H9 (cell line): Measurements from ENCODE around the gene CCL20. TPM values are rescaled to one million over a fixed set of nuclear protein-coding genes. Genes with fewer than 3 reads are reported as not detected.

Experiments used
- DNase-seq: peaks from one replicate; pipeline ENCODE4 v3.0.0-alpha.2; 2017
- H2AFZ ChIP-seq: one replicate; pipeline ENCODE4 v1.6.1; 2013; ENCODE audit warnings: mild to moderate bottlenecking, low read length, control low read depth, moderate library complexity
- H2AK5ac ChIP-seq: 2 replicates; pipeline ENCODE4 v1.6.1; 2013; ENCODE audit warnings: low read length, control low read depth, mixed read lengths; ENCODE audit not compliant: insufficient read length
- H2BK120ac ChIP-seq: one replicate; pipeline ENCODE4 v1.6.1; 2013; ENCODE audit warnings: low read depth, mild to moderate bottlenecking, low read length, control low read depth, inconsistent platforms; ENCODE audit not compliant: poor library complexity, severe bottlenecking
- H2BK12ac ChIP-seq: 2 replicates; pipeline ENCODE4 v1.6.1; 2013; ENCODE audit warnings: low read length, control low read depth, mixed read lengths, low read depth; ENCODE audit not compliant: insufficient read length
- H2BK15ac ChIP-seq: 2 replicates; pipeline ENCODE4 v1.6.1; 2013; ENCODE audit warnings: low read depth, low read length, control low read depth
- H2BK20ac ChIP-seq: one replicate; pipeline ENCODE4 v1.6.1; 2013; ENCODE audit warnings: low read depth, mild to moderate bottlenecking, low read length, control low read depth, inconsistent platforms; ENCODE audit not compliant: poor library complexity, severe bottlenecking
- H2BK5ac ChIP-seq: 2 replicates; pipeline ENCODE4 v1.6.1; 2013; ENCODE audit warnings: low read length, control low read depth, mixed read lengths; ENCODE audit not compliant: insufficient read length
- H3K14ac ChIP-seq: 2 replicates; pipeline ENCODE4 v1.6.1; 2013; ENCODE audit warnings: low read length, control low read depth; ENCODE audit not compliant: insufficient read depth
- H3K18ac ChIP-seq: 2 replicates; pipeline ENCODE4 v1.6.1; 2013; ENCODE audit warnings: low read depth, mild to moderate bottlenecking, mixed read lengths, low read length, control low read depth; ENCODE audit not compliant: insufficient read length
- H3K23ac ChIP-seq: 2 replicates; pipeline ENCODE4 v1.6.1; 2013; ENCODE audit warnings: low read length, control low read depth, mixed read lengths, low read depth; ENCODE audit not compliant: insufficient read length
- H3K23me2 ChIP-seq: 2 replicates; pipeline ENCODE4 v1.6.1; 2013; ENCODE audit warnings: low read depth, mild to moderate bottlenecking, mixed read lengths, low read length, control low read depth; ENCODE audit not compliant: insufficient read length, poor library complexity, severe bottlenecking
- H3K27ac ChIP-seq: 2 replicates; pipeline ENCODE4 v1.5.1; 2013; ENCODE audit warnings: low read length, control low read depth, mixed read lengths, low read depth; ENCODE audit not compliant: insufficient read length
- H3K27me3 ChIP-seq: 2 replicates; pipeline ENCODE4 v1.6.1; 2013; ENCODE audit warnings: low read length, control low read depth, inconsistent platforms; ENCODE audit not compliant: insufficient read depth
- H3K4ac ChIP-seq: 2 replicates; pipeline ENCODE4 v1.6.1; 2013; ENCODE audit warnings: low read depth, mild to moderate bottlenecking, control low read depth, inconsistent platforms, low read length, moderate library complexity
- H3K4me1 ChIP-seq: 2 replicates; pipeline ENCODE4 v1.6.1; 2013; ENCODE audit warnings: low read length, control low read depth, inconsistent platforms; ENCODE audit not compliant: insufficient read depth
- H3K4me2 ChIP-seq: 2 replicates; pipeline ENCODE4 v1.6.1; 2013; ENCODE audit warnings: low read length, control low read depth, mixed read lengths; ENCODE audit not compliant: insufficient read length, insufficient read depth
- H3K56ac ChIP-seq: 2 replicates; pipeline ENCODE4 v1.6.1; 2013; ENCODE audit warnings: low read depth, mild to moderate bottlenecking, mixed read lengths, low read length, control low read depth; ENCODE audit not compliant: insufficient read length
- H3K79me1 ChIP-seq: 2 replicates; pipeline ENCODE4 v1.6.1; 2013; ENCODE audit warnings: low read depth, mild to moderate bottlenecking, moderate library complexity, low read length, control low read depth, inconsistent platforms; ENCODE audit not compliant: insufficient read depth, poor library complexity, severe bottlenecking
- H3K79me2 ChIP-seq: 2 replicates; pipeline ENCODE4 v1.6.1; 2013; ENCODE audit warnings: low read length, control low read depth, inconsistent platforms; ENCODE audit not compliant: insufficient read depth
- H3K9ac ChIP-seq: 2 replicates; pipeline ENCODE4 v1.6.1; 2013; ENCODE audit warnings: low read length, control low read depth, mixed read lengths; ENCODE audit not compliant: insufficient read length; ENCODE audit errors: extremely low read depth
- H3K9me3 ChIP-seq: one replicate; pipeline ENCODE4 v1.6.1; 2013; ENCODE audit warnings: low read depth, low read length, inconsistent platforms; ENCODE audit not compliant: control insufficient read depth
- H3T11ph ChIP-seq: one replicate; pipeline ENCODE4 v1.6.1; 2013; ENCODE audit warnings: mild to moderate bottlenecking, low read length, control low read depth, inconsistent platforms
- H4K20me1 ChIP-seq: one replicate; pipeline ENCODE4 v1.6.1; 2013; ENCODE audit not compliant: control insufficient read depth, insufficient read length, insufficient read depth
- H4K5ac ChIP-seq: 2 replicates; pipeline ENCODE4 v1.6.1; 2013; ENCODE audit warnings: low read depth, mild to moderate bottlenecking, mixed read lengths, low read length, control low read depth; ENCODE audit not compliant: insufficient read length
- H4K8ac ChIP-seq: replicated peaks from 2 replicates; pipeline ENCODE4 v1.6.1; 2013; ENCODE audit warnings: low read length, control low read depth, mixed read lengths, low read depth; ENCODE audit not compliant: insufficient read length
- H4K91ac ChIP-seq: 2 replicates; pipeline ENCODE4 v1.6.1; 2013; ENCODE audit warnings: low read depth, mild to moderate bottlenecking, moderate library complexity, mixed read lengths, low read length, control low read depth; ENCODE audit not compliant: insufficient read length
- H3K27ac Mint-ChIP-seq, 3 experiments: 2 replicates in 2 of 3; 3 replicates in 1 of 3; pipeline ENCODE4 v1.8.0; 2020 to 2021; ENCODE audit warnings: mixed read lengths in 3 of 3, mild to moderate bottlenecking in 1 of 3, moderate library complexity in 1 of 3
- H3K27me3 Mint-ChIP-seq: 2 replicates; pipeline ENCODE4 v1.8.0; 2021; ENCODE audit warnings: low read depth, mild to moderate bottlenecking, moderate library complexity, mixed read lengths
- H3K36me3 Mint-ChIP-seq, 3 experiments: 2 replicates in 2 of 3; 3 replicates in 1 of 3; pipeline ENCODE4 v1.8.0; 2020 to 2021; ENCODE audit warnings: low read depth in 3 of 3, mixed read lengths in 3 of 3; ENCODE audit not compliant: insufficient read depth in 1 of 3
- H3K4me1 Mint-ChIP-seq, 2 experiments: 2 replicates each; pipeline ENCODE4 v1.8.0; 2020; ENCODE audit warnings: mixed read lengths in 2 of 2
- H3K4me3 Mint-ChIP-seq, 2 experiments: 2 replicates in 1 of 2; 3 replicates in 1 of 2; pipeline ENCODE4 v1.8.0; 2020 to 2021; ENCODE audit warnings: mild to moderate bottlenecking in 2 of 2, mixed read lengths in 2 of 2, moderate library complexity in 1 of 2
- H3K9me3 Mint-ChIP-seq, 2 experiments: 2 replicates in 1 of 2; 3 replicates in 1 of 2; pipeline ENCODE4 v1.8.0; 2020; ENCODE audit warnings: mild to moderate bottlenecking in 2 of 2, mixed read lengths in 2 of 2, moderate library complexity in 1 of 2
- total RNA-seq: library from RNA; stranded (reverse); gene quantifications from 2 replicates; pipeline ENCODE4 v1.2.1, GENCODE V29; 2021
- TF ChIP-seq, protein P1 (sequence below): fragments of 200-600 bp; sonication (generic); conservative IDR thresholded peaks from 3 replicates; pipeline ENCODE4 v1.8.0; 2021; ENCODE audit warnings: antibody characterized with exemption, mild to moderate bottlenecking

Gene CCL20
- total RNA-seq, 1 experiment from 2014 or later: not detected

- Histone ChIP-seq H2AK5ac (no peak overlapping the region), H2BK120ac (no peak overlapping the region), H4K5ac (no peak overlapping the region), H4K20me1 (no peaks in the 10 kb centered on the region), H3K27me3 (no peaks in the 10 kb centered on the region), H4K8ac (no peak overlapping the region), H2BK12ac (no peak overlapping the region), H3K4me2 (no peak overlapping the region), H3K79me2 (no peaks in the 10 kb centered on the region), H3K23me2 (no peaks in the 10 kb centered on the region), H3K4me1 (no peaks in the 10 kb centered on the region), H3K4ac (no peak overlapping the region), H3K14ac (no peak overlapping the region), H2BK15ac (no peak overlapping the region), H3T11ph (no peak overlapping the region), H3K23ac (no peak overlapping the region), H3K27ac (no peak overlapping the region), H4K91ac (no peak overlapping the region), H2AFZ (no peak overlapping the region), H3K9ac (no peak overlapping the region), H3K18ac (no peak overlapping the region), H2BK20ac (no peak overlapping the region), H3K79me1 (no peaks in the 10 kb centered on the region), H3K56ac (no peak overlapping the region), H3K9me3 (no peaks in the 10 kb centered on the region), H2BK5ac (no peak overlapping the region)
- H3K4me1 Mint-ChIP-seq: no peaks in the 10 kb centered on the region; a peak in 1 of 4 replicates
- no peaks in the 10 kb centered on the region for H3K27me3 Mint-ChIP-seq
- no peaks in the 10 kb centered on the region for H3K9me3 Mint-ChIP-seq
- no peak overlapping the region for H3K4me3 Mint-ChIP-seq
- H3K27ac Mint-ChIP-seq: no peak overlapping the region; a peak in 1 of 7 replicates
- H3K36me3 Mint-ChIP-seq: no peaks in the 10 kb centered on the region
- DNase-seq: no peak
- TF ChIP-seq, protein P1, sequence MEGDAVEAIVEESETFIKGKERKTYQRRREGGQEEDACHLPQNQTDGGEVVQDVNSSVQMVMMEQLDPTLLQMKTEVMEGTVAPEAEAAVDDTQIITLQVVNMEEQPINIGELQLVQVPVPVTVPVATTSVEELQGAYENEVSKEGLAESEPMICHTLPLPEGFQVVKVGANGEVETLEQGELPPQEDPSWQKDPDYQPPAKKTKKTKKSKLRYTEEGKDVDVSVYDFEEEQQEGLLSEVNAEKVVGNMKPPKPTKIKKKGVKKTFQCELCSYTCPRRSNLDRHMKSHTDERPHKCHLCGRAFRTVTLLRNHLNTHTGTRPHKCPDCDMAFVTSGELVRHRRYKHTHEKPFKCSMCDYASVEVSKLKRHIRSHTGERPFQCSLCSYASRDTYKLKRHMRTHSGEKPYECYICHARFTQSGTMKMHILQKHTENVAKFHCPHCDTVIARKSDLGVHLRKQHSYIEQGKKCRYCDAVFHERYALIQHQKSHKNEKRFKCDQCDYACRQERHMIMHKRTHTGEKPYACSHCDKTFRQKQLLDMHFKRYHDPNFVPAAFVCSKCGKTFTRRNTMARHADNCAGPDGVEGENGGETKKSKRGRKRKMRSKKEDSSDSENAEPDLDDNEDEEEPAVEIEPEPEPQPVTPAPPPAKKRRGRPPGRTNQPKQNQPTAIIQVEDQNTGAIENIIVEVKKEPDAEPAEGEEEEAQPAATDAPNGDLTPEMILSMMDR: no peak
Observed at GRCh38 chr2:227828477-227828912, 14.9 kb downstream of the CCL20 start.
